Uterus (tissue), 4 donors: ENCODE data around the gene PKNOX2. TPM values are rescaled to one million over a fixed set of nuclear protein-coding genes. Genes with fewer than 3 reads are reported as not detected.

Experiments used
- DNase-seq, 2 donors: peaks; one replicate each; pipeline ENCODE4 v3.0.0-alpha.2; 2019 to 2020
- H3K27ac ChIP-seq, 2 donors: fragments of 200-600 bp; sonication (generic); 1 replicate in 1 of 2; 2 replicates in 1 of 2; pipeline ENCODE4 v1.5.1; 2016 to 2018
- H3K27me3 ChIP-seq, 2 donors: fragments of 200-600 bp; sonication (generic); one replicate each; pipeline ENCODE4 v1.5.1; 2018 to 2019; ENCODE audit warnings: control low read depth in 1 of 2
- H3K36me3 ChIP-seq, 2 donors: fragments of 200-600 bp; sonication (generic); one replicate each; pipeline ENCODE4 v1.5.1; 2019; ENCODE audit warnings: control low read depth in 1 of 2
- H3K4me1 ChIP-seq, 2 donors: fragments of 200-600 bp; sonication (generic); one replicate each; pipeline ENCODE4 v1.5.1; 2018 to 2019; ENCODE audit warnings: control low read depth in 1 of 2
- H3K4me3 ChIP-seq, 2 donors: fragments of 200-600 bp; sonication (generic); 1 replicate in 1 of 2; 2 replicates in 1 of 2; pipeline ENCODE4 v1.5.1; 2018 to 2019; ENCODE audit warnings: mild to moderate bottlenecking in 1 of 2
- H3K9me3 ChIP-seq, 2 donors: fragments of 200-600 bp; sonication (generic); one replicate each; pipeline ENCODE4 v1.5.1; 2019; ENCODE audit warnings: control low read depth in 1 of 2
- CTCF ChIP-seq, 4 experiments: fragments of 200-600 bp in 2 of 4; fragments of 450-650 bp in 2 of 4; sonication (generic) in 2 of 4; IDR thresholded peaks; one replicate each; pipeline ENCODE4 v1.5.1; 2016 to 2019; ENCODE audit warnings: antibody characterized with exemption in 4 of 4, mild to moderate bottlenecking in 2 of 4, moderate library complexity in 1 of 4
- POLR2A ChIP-seq, 2 donors: fragments of 450-650 bp; IDR thresholded peaks; one replicate each; pipeline ENCODE4 v1.6.1; 2016; ENCODE audit warnings: antibody characterized with exemption in 2 of 2, mild to moderate bottlenecking in 1 of 2, moderate library complexity in 1 of 2
- intact Hi-C: fragments of 100-400 bp; cut with DNase I; formaldehyde crosslinking; loops from one replicate; pipeline ENCODE4 v1.15.1; 2023; ENCODE audit warnings: low total_unique reads
- total RNA-seq, 4 donors: library from RNA; depleted of rRNA in 3 of 4; stranded (reverse); fragments of >200 nt in 3 of 4; gene quantifications; one replicate each; pipeline versions ENCODE4 v1.1.0 to v1.2.4, GENCODE V29; 2014 to 2023
- donor health status: DM: yes; HTN: yes; CAD: no.

PKNOX2 gene
- total RNA-seq, 4 donors from 2014 or later, result 0.29 to 22.7 (median 3.3) TPM

DNA sequence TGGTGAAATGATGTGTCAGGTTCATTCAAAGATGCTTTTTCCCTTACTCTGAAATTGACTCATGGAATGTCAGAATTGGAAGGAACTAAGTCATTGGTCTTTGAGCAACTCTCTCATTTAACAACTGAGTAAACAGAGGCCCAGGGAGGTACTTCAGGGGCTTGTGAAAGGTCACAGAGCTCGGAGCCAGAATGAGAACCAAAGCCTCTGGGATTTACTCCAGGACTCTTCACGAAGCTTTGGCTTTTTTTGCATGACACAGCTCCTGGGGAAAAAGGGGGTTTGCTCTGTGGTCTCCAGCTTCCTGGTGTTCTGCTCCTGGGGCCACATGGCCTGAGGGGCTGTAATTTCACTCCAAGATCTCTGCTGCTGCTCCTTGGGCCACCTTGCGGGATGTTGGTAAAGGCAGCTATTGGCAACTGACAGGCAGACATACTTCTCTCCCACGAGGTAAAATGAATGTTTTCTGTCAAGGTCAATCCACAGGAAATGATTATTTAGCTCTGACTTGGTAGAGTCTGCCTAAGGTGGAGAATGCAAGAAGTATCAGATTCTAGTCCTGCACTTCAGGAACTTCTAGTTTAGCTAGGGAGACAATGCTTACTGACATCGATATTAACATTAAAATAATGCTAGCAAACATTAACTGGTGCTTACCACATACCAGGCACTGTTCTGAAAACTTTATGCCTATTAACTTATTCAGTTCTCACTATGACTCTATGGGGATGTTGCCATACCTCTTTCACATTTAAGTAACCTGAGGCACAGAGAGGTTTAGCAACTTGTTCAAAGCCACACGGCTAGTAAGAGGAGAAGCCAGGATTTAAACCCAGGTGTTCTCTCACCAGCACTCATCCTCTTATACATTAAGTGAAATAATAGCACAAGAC is 16.1 kb downstream of the PKNOX2 start:
- Histone ChIP-seq H3K4me3 (no peak overlapping the region), H3K27ac (no peak overlapping the region), H3K9me3 (no peaks in the 10 kb centered on the region), H3K4me1 (no peaks in the 10 kb centered on the region), H3K27me3 (no peaks in the 10 kb centered on the region), H3K36me3 (no peaks in the 10 kb centered on the region)
- DNase-seq, result no peak
- no peak for TF ChIP-seq POLR2A (IDR thresholded peaks at IDR 0.05)
- TF ChIP-seq CTCF (IDR thresholded peaks at IDR 0.05), result no peak
- intact Hi-C loops, result no loop called here

GRCh38 chr11:125182573-125182972 is 18.0 kb downstream of the PKNOX2 start:
- peaks cover 0 to 7% of the 10 kb centered on the region in 2 donors for H3K9me3 ChIP-seq

DNA sequence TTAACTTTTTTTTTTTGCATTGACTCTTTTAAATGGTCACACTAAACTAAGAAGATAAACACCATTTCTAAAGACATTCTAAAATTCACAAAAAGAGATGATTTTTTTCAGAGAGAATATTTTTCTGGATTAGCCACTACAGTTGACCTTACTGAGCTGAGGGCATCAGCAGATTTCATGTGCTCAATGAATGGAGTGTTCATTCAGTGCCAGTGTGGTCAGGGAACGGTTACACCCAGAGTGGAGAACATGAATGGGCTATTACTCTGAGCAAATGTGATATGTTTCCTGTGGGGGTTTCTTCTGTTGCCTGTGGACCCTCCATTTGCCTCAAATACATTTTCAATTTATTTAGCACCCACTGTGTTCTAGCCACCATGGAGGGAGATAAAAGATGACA is 19.1 kb downstream of the PKNOX2 start:
- Histone ChIP-seq H3K27ac (no peak overlapping the region), H3K4me1 (no peaks in the 10 kb centered on the region), H3K36me3 (no peaks in the 10 kb centered on the region), H3K4me3 (no peak overlapping the region), H3K9me3 (peaks cover 0 to 10% of the 10 kb centered on the region in 2 donors), H3K27me3 (no peaks in the 10 kb centered on the region)
- TF ChIP-seq POLR2A (IDR thresholded peaks at IDR 0.05) (no peak), CTCF (IDR thresholded peaks at IDR 0.05) (no peak)
- intact Hi-C loops, result no loop called here
- no peak for DNase-seq

More at GRCh38 chr11:125182573-125182972, 18.0 kb downstream of the PKNOX2 start:
- intact Hi-C loops, result no loop called here
- Histone ChIP-seq H3K27me3 (no peaks in the 10 kb centered on the region), H3K4me3 (no peak overlapping the region), H3K4me1 (no peaks in the 10 kb centered on the region), H3K36me3 (no peaks in the 10 kb centered on the region), H3K27ac (no peak overlapping the region)
- TF ChIP-seq POLR2A (IDR thresholded peaks at IDR 0.05) (no peak), CTCF (IDR thresholded peaks at IDR 0.05) (no peak)
- DNase-seq, result peak in 1 of 2 donors; percentile 33

DNA sequence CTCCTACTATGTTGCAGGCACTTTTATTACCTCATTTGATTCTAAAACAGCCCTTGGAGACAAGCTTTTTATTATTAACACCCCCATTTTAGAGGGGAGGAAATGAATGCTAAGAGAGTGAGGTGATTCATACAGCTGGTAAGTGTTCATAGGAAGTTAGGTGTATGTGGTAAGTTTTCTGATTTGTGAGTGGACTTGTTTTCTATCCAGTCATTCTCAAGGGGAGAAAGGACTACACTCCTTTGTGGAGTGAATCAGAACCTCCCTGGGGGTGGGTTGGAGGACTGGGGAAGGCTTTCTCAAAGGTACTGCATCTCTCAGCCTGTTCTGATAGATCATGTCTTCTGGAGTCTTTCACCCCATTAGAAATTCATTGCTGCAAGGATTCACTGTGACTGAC is 23.5 kb downstream of the PKNOX2 start:
- no peak for TF ChIP-seq CTCF (IDR thresholded peaks at IDR 0.05)
- TF ChIP-seq POLR2A (IDR thresholded peaks at IDR 0.05), result no peak
- intact Hi-C loops, result no loop called here

GRCh38 chr11:125190566-125190965 is 26.0 kb downstream of the PKNOX2 start:
- TF ChIP-seq POLR2A (IDR thresholded peaks at IDR 0.05), result no peak
- TF ChIP-seq CTCF (IDR thresholded peaks at IDR 0.05), result no peak
- Histone ChIP-seq H3K4me1 (no peaks in the 10 kb centered on the region), H3K36me3 (no peaks in the 10 kb centered on the region), H3K27ac (no peak overlapping the region), H3K4me3 (no peak overlapping the region), H3K27me3 (no peaks in the 10 kb centered on the region), H3K9me3 (peaks cover 0 to 10% of the 10 kb centered on the region in 2 donors)
- intact Hi-C loops, result no loop called here
- DNase-seq, result no peak

More for the DNA sequence above, 23.5 kb downstream of the PKNOX2 start:
- no peak overlapping the region for H3K27ac ChIP-seq
- H3K27me3 ChIP-seq, result no peaks in the 10 kb centered on the region
- H3K36me3 ChIP-seq, result no peaks in the 10 kb centered on the region
- no peaks in the 10 kb centered on the region for H3K4me1 ChIP-seq
- peaks cover 0 to 10% of the 10 kb centered on the region in 2 donors for H3K9me3 ChIP-seq
- DNase-seq, result no peak
- no peak overlapping the region for H3K4me3 ChIP-seq
